Cardiac muscle cell (in vitro differentiated cells and primary cell): Measurements from ENCODE around the gene VPS36. TPM values are rescaled to one million over a fixed set of nuclear protein-coding genes. Genes with fewer than 3 reads are reported as not detected.

Source experiments
- DNase-seq, 2 donors: peaks; one replicate each; pipeline versions ENCODE4 v3.0.0 to v3.0.0-alpha.2; 2010 to 2017; ENCODE audit warnings: low read depth in 1 of 2, low spot score in 1 of 2
- H3K27ac ChIP-seq: fragments of 200-600 bp; sonication (generic); 2 replicates; pipeline ENCODE4 v1.5.1; 2016
- H3K27me3 ChIP-seq: fragments of 200-600 bp; sonication (generic); 2 replicates; pipeline ENCODE4 v1.6.0; 2016; ENCODE audit warnings: control low read depth
- H3K36me3 ChIP-seq: fragments of 200-600 bp; sonication (generic); 2 replicates; pipeline ENCODE4 v1.5.1; 2016; ENCODE audit warnings: control low read depth
- H3K4me1 ChIP-seq: fragments of 200-600 bp; sonication (generic); 2 replicates; pipeline ENCODE4 v1.8.1; 2017; ENCODE audit warnings: low read depth, mild to moderate bottlenecking, mixed run types
- H3K4me3 ChIP-seq: fragments of 200-600 bp; sonication (generic); 2 replicates; pipeline ENCODE4 v1.5.1; 2016; ENCODE audit warnings: mild to moderate bottlenecking
- H3K9me3 ChIP-seq: fragments of 200-600 bp; sonication (generic); 2 replicates; pipeline ENCODE4 v1.5.1; 2017; ENCODE audit warnings: low read depth, mild to moderate bottlenecking, control low read depth
- CTCF ChIP-seq: IDR thresholded peaks from 2 replicates; pipeline ENCODE4 v1.5.1; 2012; ENCODE audit warnings: low read depth, mild to moderate bottlenecking, low read length
- polyA plus RNA-seq: library from polyadenylated mRNA; unstranded; fragments of >200 nt; fragmentation: Nextera tagmentation; extraction: Ambion mirVana; gene quantifications from 2 replicates; pipeline ENCODE4 v1.2.1, GENCODE V29; 2016
- total RNA-seq: library from RNA; depleted of rRNA; stranded (reverse); fragments of >200 nt; gene quantifications from 2 replicates; pipeline ENCODE4 v1.2.3, GENCODE V29; 2016

The VPS36 gene
- total and polyA plus RNA-seq, 2 experiments from 2014 or later, result 24.6 to 31.7 TPM

GRCh38 chr13:52452470-52452869 is 2.0 kb upstream of the VPS36 start:
- no peaks in the 10 kb centered on the region for H3K27me3 ChIP-seq
- TF ChIP-seq CTCF, result no peak
- H3K27ac ChIP-seq, result no peak overlapping the region
- H3K36me3 ChIP-seq, result no peaks in the 10 kb centered on the region
- peaks cover 14% of the 10 kb centered on the region for H3K4me1 ChIP-seq
- no peak overlapping the region for H3K4me3 ChIP-seq
- DNase-seq, result no peak
- no peaks in the 10 kb centered on the region for H3K9me3 ChIP-seq

DNA sequence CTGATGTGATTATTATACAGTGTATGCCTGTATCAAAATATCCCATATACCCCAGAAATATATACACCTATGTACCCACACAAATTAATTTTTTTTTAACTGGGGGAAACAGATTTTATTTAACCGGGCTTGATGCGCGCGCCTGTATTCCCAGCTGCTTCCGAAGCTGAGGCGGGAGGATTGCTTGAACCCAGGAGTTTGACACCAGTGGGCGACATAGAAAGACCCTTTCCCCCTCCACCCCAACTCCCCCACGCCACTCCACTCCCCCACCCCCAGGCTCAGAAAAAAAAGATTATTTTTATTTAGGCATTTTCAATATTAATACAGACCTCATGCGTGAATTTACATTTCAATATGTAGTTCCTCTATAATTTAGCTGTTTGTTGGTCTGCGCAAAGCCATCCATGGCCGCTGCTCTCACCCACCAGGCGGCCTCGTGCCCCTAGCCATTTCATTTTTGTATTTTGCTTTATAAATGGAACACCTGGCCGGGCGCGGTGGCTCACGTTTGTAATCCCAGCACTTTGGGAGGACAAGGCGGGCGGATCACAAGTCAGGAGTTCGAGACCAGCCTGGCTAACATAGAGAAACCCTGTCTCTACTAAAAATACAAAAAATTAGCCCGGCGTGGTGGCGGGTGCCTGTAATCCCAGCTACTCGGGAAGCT is 836 bp upstream of the VPS36 start:
- Histone ChIP-seq H3K27me3 (no peaks in the 10 kb centered on the region), H3K4me1 (peaks cover 9% of the 10 kb centered on the region), H3K27ac (no peak overlapping the region), H3K9me3 (no peaks in the 10 kb centered on the region), H3K4me3 (no peak overlapping the region), H3K36me3 (no peaks in the 10 kb centered on the region)
- TF ChIP-seq CTCF, result no peak
- no peak for DNase-seq

GRCh38 chr13:52450793-52451116 is 321 bp upstream of the VPS36 start:
- H3K36me3 ChIP-seq, result no peaks in the 10 kb centered on the region
- no peak for DNase-seq
- no peak overlapping the region for H3K27ac ChIP-seq
- no peaks in the 10 kb centered on the region for H3K27me3 ChIP-seq
- H3K4me1 ChIP-seq, result peaks cover 6% of the 10 kb centered on the region
- H3K9me3 ChIP-seq, result no peaks in the 10 kb centered on the region
- H3K4me3 ChIP-seq, result no peak overlapping the region
- no peak for TF ChIP-seq CTCF

DNA sequence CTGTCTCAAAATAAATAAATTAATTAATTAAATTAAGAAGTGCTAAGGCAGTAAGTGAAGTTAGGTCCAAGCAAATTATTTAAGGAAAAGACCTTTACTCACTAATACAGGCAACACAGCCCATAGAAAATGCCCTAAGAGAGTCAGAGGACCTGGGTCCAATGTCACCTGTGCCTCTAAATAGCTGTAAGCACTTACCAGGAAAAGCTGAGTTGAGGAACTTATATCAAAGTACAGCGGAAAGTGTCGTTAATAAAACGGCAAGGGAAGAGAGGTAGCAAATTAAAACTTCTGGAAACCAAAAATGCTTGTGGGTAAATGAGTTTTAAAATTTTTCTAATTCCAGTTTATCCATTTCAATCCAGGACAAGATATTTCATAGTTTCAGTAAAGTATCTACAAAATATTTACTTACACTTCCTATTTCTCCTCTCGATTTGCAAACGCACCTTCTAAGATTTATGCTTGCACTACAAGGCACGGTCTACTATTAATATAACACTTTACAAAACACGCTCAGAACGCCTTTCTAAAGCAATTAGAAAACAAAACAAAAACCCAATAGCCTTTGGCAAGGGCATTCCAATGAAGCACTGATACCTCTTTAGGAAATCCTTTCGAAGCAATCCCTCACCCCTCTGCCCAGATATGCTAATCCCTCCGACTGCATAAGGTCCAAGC is 963 bp downstream of the VPS36 start:
- Histone ChIP-seq H3K4me3 (peak overlapping the region; percentile 62), H3K27ac (peak overlapping the region; percentile 96), H3K4me1 (peaks cover 5% of the 10 kb centered on the region), H3K9me3 (no peaks in the 10 kb centered on the region), H3K27me3 (no peaks in the 10 kb centered on the region), H3K36me3 (no peaks in the 10 kb centered on the region)
- no peak for DNase-seq
- TF ChIP-seq CTCF, result no peak

DNA sequence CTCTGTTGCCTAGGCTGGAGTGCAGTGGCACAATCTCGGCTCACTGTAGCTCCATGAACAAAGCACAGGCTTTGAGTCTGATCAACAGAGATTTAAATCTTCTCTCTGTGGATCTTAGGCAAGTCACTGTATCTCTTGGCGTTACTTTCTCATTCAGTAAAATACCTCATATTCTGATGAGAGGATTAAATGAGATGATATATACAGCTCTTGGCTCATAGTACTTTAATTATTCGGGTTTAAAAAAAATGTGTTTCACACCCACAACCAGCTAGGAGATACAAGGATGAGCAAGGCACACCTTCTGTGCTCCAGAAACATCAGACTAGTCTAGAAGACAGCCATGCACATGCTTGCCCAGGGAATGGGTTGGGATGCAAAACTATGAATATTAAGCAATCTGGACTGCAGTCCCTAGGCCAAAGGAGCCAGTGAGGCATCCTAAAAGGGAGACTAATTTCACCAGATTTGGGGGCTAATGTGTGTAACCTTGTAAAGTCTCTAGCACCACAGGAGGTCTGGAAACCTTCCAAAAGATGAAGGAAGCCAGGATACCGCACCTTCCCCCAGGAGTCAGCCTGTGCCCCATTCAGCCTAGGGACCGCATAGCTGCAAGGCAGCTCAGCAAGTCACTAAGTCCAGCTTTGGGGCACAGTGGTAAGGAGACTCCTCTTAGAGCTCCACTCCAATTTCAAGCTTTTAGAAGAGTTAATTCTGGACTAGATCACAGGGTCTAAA is 2.5 kb downstream of the VPS36 start:
- Histone ChIP-seq H3K4me1 (no peaks in the 10 kb centered on the region), H3K36me3 (no peaks in the 10 kb centered on the region), H3K27ac (no peak overlapping the region), H3K27me3 (no peaks in the 10 kb centered on the region), H3K4me3 (no peak overlapping the region), H3K9me3 (no peaks in the 10 kb centered on the region)
- DNase-seq, result no peak
- TF ChIP-seq CTCF, result no peak
